Esophagus muscularis mucosa (tissue), 4 donors: ENCODE measurements around the gene BPTF.

Source experiments
- EP300 ChIP-seq: sonication (generic); formaldehyde crosslinking; IDR thresholded peaks from one replicate; pipeline ENCODE4 v1.6.1; 2017; ENCODE audit warnings: antibody characterized with exemption
- POLR2A ChIP-seq: fragments of 450-650 bp; IDR thresholded peaks from one replicate; pipeline ENCODE4 v1.6.1; 2017; ENCODE audit warnings: antibody characterized with exemption, moderate library complexity, mild to moderate bottlenecking, low read depth
- POLR2AphosphoS5 ChIP-seq, 2 donors: sonication (generic); formaldehyde crosslinking; IDR thresholded peaks; one replicate each; pipeline ENCODE4 v1.6.1; 2017; ENCODE audit warnings: antibody characterized with exemption in 2 of 2
- TF ChIP-seq, protein P1 (sequence below), 3 experiments: fragments of 200-600 bp in 2 of 3; fragments of 450-650 bp in 1 of 3; sonication (generic) in 2 of 3; IDR thresholded peaks; one replicate each; pipeline ENCODE4 v1.5.1; 2017 to 2019; ENCODE audit warnings: antibody characterized with exemption in 3 of 3, mild to moderate bottlenecking in 2 of 3, moderate library complexity in 1 of 3

DNA sequence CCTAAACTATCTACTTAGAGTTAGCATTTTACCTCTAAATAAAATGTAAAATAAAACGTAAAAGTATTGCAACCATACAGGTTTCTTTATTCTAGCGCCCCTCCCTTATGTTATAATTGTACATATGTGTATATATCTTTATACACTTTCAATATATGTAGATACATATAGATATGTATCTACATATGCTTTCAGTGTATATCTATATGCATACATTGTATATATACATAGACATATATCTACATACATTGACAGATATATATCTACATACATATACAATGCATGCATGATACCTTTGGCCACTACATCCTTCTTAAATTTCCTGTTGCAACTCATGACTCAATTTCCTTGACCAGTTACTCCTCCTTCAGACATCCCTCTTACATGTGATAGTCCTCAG lies 16.7 kb downstream of the BPTF start:
- TF ChIP-seq, protein P1, sequence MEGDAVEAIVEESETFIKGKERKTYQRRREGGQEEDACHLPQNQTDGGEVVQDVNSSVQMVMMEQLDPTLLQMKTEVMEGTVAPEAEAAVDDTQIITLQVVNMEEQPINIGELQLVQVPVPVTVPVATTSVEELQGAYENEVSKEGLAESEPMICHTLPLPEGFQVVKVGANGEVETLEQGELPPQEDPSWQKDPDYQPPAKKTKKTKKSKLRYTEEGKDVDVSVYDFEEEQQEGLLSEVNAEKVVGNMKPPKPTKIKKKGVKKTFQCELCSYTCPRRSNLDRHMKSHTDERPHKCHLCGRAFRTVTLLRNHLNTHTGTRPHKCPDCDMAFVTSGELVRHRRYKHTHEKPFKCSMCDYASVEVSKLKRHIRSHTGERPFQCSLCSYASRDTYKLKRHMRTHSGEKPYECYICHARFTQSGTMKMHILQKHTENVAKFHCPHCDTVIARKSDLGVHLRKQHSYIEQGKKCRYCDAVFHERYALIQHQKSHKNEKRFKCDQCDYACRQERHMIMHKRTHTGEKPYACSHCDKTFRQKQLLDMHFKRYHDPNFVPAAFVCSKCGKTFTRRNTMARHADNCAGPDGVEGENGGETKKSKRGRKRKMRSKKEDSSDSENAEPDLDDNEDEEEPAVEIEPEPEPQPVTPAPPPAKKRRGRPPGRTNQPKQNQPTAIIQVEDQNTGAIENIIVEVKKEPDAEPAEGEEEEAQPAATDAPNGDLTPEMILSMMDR (IDR thresholded peaks at IDR 0.05) = no peak
- TF ChIP-seq POLR2A (no peak), EP300 (no peak), POLR2AphosphoS5 (IDR thresholded peaks at IDR 0.05) (no peak)
